ENCODE data around the gene RPL4.

RPL4 gene

GRCh38 chr15:66524838-66525237 lies 20.2 kb upstream of the RPL4 start:
- no peak for DNase-seq
- H2BK120ac ChIP-seq (ENCODE audit: insufficient read depth, low read length, poor library complexity): no peak overlapping the region
- no peaks in the 10 kb centered on the region for H3K4me1 ChIP-seq (ENCODE audit: control insufficient read depth in 1 of 2, insufficient read depth in 2 of 2, low read length in 2 of 2)
- no peak overlapping the region for H2BK12ac ChIP-seq (ENCODE audit: low read length)
- H3K14ac ChIP-seq (ENCODE audit: low read length): no peak overlapping the region
- peaks cover 16 to 23% of the 10 kb centered on the region in 2 experiments for H3K36me3 ChIP-seq (ENCODE audit: control insufficient read depth in 1 of 2, insufficient read depth in 2 of 2, low read length in 2 of 2)
- H3K9ac ChIP-seq (ENCODE audit: low read length): no peak overlapping the region
- H2AK5ac ChIP-seq (ENCODE audit: low read length): no peak overlapping the region
- H3K23ac ChIP-seq (ENCODE audit: low read length): no peak overlapping the region
- no peak overlapping the region for H4K91ac ChIP-seq (ENCODE audit: low read depth, low read length)
- H2BK5ac ChIP-seq (ENCODE audit: low read depth, low read length, poor library complexity): no peak overlapping the region
- H2AFZ ChIP-seq (ENCODE audit: insufficient read depth, low read length, poor library complexity): no peak overlapping the region
- H3K79me2 ChIP-seq (ENCODE audit: control insufficient read depth, insufficient read depth, low read length, poor library complexity): no peaks in the 10 kb centered on the region
- H3K9me3 ChIP-seq (ENCODE audit: insufficient read depth, low read depth, low read length): no peaks in the 10 kb centered on the region
- no peak overlapping the region for H4K12ac ChIP-seq (ENCODE audit: low read depth, low read length)
- WGBS (ENCODE audit: extremely low coverage, insufficient coverage, insufficient read length): no CpG with 5 or more reads among the region's 4 CpGs
- H3K4ac ChIP-seq (ENCODE audit: low read depth, low read length): no peak overlapping the region
- no peak overlapping the region for H3K4me3 ChIP-seq (ENCODE audit: low read depth, low read length)
- H3K27ac ChIP-seq (ENCODE audit: low read depth, low read length): no peak overlapping the region
- H3K4me2 ChIP-seq (ENCODE audit: low read length): no peak overlapping the region
- H4K8ac ChIP-seq (ENCODE audit: low read depth, low read length): no peak overlapping the region
- H3K79me1 ChIP-seq (ENCODE audit: low read length): no peaks in the 10 kb centered on the region
- no peaks in the 10 kb centered on the region for H3K27me3 ChIP-seq (ENCODE audit: insufficient read depth, low read length)
- no peak overlapping the region for H3K18ac ChIP-seq (ENCODE audit: low read length)

GRCh38 chr15:66523926-66524325 lies 19.3 kb upstream of the RPL4 start:
- Histone ChIP-seq H3K79me2 (ENCODE audit: control insufficient read depth, insufficient read depth, low read length, poor library complexity) (no peaks in the 10 kb centered on the region), H2BK120ac (ENCODE audit: insufficient read depth, low read length, poor library complexity) (no peak overlapping the region), H3K9me3 (ENCODE audit: insufficient read depth, low read depth, low read length) (no peaks in the 10 kb centered on the region), H3K9ac (ENCODE audit: low read length) (no peak overlapping the region), H3K18ac (ENCODE audit: low read length) (no peak overlapping the region), H4K91ac (ENCODE audit: low read depth, low read length) (no peak overlapping the region), H2BK5ac (ENCODE audit: low read depth, low read length, poor library complexity) (no peak overlapping the region), H3K14ac (ENCODE audit: low read length) (no peak overlapping the region), H3K79me1 (ENCODE audit: low read length) (no peaks in the 10 kb centered on the region), H3K27me3 (ENCODE audit: insufficient read depth, low read length) (no peaks in the 10 kb centered on the region), H3K4me3 (ENCODE audit: low read depth, low read length) (no peak overlapping the region), H3K4me2 (ENCODE audit: low read length) (no peak overlapping the region), H3K4ac (ENCODE audit: low read depth, low read length) (no peak overlapping the region), H3K23ac (ENCODE audit: low read length) (no peak overlapping the region), H3K36me3 (ENCODE audit: control insufficient read depth in 1 of 2, insufficient read depth in 2 of 2, low read length in 2 of 2) (peaks cover 14 to 23% of the 10 kb centered on the region in 2 experiments), H2AK5ac (ENCODE audit: low read length) (no peak overlapping the region), H4K12ac (ENCODE audit: low read depth, low read length) (no peak overlapping the region), H3K27ac (ENCODE audit: low read depth, low read length) (no peak overlapping the region), H2AFZ (ENCODE audit: insufficient read depth, low read length, poor library complexity) (no peak overlapping the region), H2BK12ac (ENCODE audit: low read length) (no peak overlapping the region), H3K4me1 (ENCODE audit: control insufficient read depth in 1 of 2, insufficient read depth in 2 of 2, low read length in 2 of 2) (no peaks in the 10 kb centered on the region), H4K8ac (ENCODE audit: low read depth, low read length) (no peak overlapping the region)
- WGBS (ENCODE audit: extremely low coverage, insufficient coverage, insufficient read length): no CpG with 5 or more reads among the region's 3 CpGs
- no peak for DNase-seq

DNA sequence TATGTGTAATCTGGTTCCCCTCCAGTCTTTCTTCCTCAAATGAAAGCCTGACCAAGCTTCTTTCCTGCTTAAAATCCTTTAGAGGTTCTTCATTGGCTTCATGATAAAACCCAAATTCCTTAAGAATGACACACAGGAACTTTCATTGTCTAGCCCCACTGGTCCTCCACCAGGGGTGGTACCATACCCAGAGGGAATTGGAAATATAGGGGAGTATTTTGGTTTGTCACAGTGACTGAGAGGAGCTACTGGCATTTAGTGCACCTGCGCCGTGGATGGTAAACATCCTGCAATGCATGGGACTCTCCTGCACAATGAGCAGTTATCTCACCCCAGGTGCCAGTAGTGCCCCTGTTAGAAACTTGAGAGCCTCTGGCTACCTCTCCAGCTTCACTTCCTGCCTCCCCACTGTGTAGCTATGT lies 11.3 kb upstream of the RPL4 start:
- Histone ChIP-seq H3K36me3 (ENCODE audit: control insufficient read depth in 1 of 2, insufficient read depth in 2 of 2, low read length in 2 of 2) (peaks cover 6 to 17% of the 10 kb centered on the region in 2 experiments), H2BK5ac (ENCODE audit: low read depth, low read length, poor library complexity) (no peak overlapping the region), H3K79me2 (ENCODE audit: control insufficient read depth, insufficient read depth, low read length, poor library complexity) (no peaks in the 10 kb centered on the region), H2AFZ (ENCODE audit: insufficient read depth, low read length, poor library complexity) (no peak overlapping the region), H2BK12ac (ENCODE audit: low read length) (no peak overlapping the region), H3K27ac (ENCODE audit: low read depth, low read length) (no peak overlapping the region), H3K4me2 (ENCODE audit: low read length) (no peak overlapping the region), H4K8ac (ENCODE audit: low read depth, low read length) (no peak overlapping the region), H3K4ac (ENCODE audit: low read depth, low read length) (no peak overlapping the region), H3K4me3 (ENCODE audit: low read depth, low read length) (no peak overlapping the region), H3K4me1 (ENCODE audit: control insufficient read depth in 1 of 2, insufficient read depth in 2 of 2, low read length in 2 of 2) (no peaks in the 10 kb centered on the region), H3K18ac (ENCODE audit: low read length) (no peak overlapping the region), H3K9me3 (ENCODE audit: insufficient read depth, low read depth, low read length) (no peaks in the 10 kb centered on the region), H3K9ac (ENCODE audit: low read length) (no peak overlapping the region), H3K79me1 (ENCODE audit: low read length) (no peaks in the 10 kb centered on the region), H3K14ac (ENCODE audit: low read length) (no peak overlapping the region), H2BK120ac (ENCODE audit: insufficient read depth, low read length, poor library complexity) (no peak overlapping the region), H3K27me3 (ENCODE audit: insufficient read depth, low read length) (no peaks in the 10 kb centered on the region), H2AK5ac (ENCODE audit: low read length) (no peak overlapping the region), H4K91ac (ENCODE audit: low read depth, low read length) (no peak overlapping the region), H3K23ac (ENCODE audit: low read length) (no peak overlapping the region), H4K12ac (ENCODE audit: low read depth, low read length) (no peak overlapping the region)
- no CpG with 5 or more reads among the region's 2 CpGs for WGBS (ENCODE audit: extremely low coverage, insufficient coverage, insufficient read length)
- DNase-seq: no peak

DNA sequence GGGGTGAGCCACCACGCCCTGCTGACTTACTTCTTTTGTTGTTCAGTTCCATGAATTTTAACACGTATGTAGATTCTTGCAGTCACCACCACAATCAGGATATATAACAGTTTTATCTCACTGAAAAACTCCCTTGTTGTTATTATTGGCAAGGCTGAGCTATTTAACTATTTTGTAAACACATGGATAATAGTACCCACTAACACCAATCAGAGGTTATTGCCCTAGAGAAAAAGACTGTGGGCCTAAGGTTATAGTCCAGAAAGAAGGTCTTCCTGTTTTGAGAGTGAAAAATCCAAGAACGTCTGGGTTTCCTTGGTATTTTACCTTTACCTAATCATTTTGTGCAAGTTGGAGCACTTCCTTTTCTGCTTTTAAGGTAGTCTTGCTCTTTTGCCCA lies 9.9 kb upstream of the RPL4 start:
- no peak overlapping the region for H2BK120ac ChIP-seq (ENCODE audit: insufficient read depth, low read length, poor library complexity)
- no peak overlapping the region for H3K4ac ChIP-seq (ENCODE audit: low read depth, low read length)
- H3K4me1 ChIP-seq (ENCODE audit: control insufficient read depth in 1 of 2, insufficient read depth in 2 of 2, low read length in 2 of 2): no peaks in the 10 kb centered on the region
- H3K27ac ChIP-seq (ENCODE audit: low read depth, low read length): no peak overlapping the region
- no CpG with 5 or more reads among the region's 3 CpGs for WGBS (ENCODE audit: extremely low coverage, insufficient coverage, insufficient read length)
- H3K4me3 ChIP-seq (ENCODE audit: low read depth, low read length): no peak overlapping the region
- DNase-seq: no peak
- H3K79me2 ChIP-seq (ENCODE audit: control insufficient read depth, insufficient read depth, low read length, poor library complexity): no peaks in the 10 kb centered on the region
- H3K36me3 ChIP-seq (ENCODE audit: control insufficient read depth in 1 of 2, insufficient read depth in 2 of 2, low read length in 2 of 2): peaks cover 2 to 13% of the 10 kb centered on the region in 2 experiments
- H2AFZ ChIP-seq (ENCODE audit: insufficient read depth, low read length, poor library complexity): no peak overlapping the region
- H4K91ac ChIP-seq (ENCODE audit: low read depth, low read length): no peak overlapping the region
- no peak overlapping the region for H4K8ac ChIP-seq (ENCODE audit: low read depth, low read length)
- H3K23ac ChIP-seq (ENCODE audit: low read length): no peak overlapping the region
- H3K9me3 ChIP-seq (ENCODE audit: insufficient read depth, low read depth, low read length): no peaks in the 10 kb centered on the region
- no peak overlapping the region for H3K14ac ChIP-seq (ENCODE audit: low read length)
- H3K4me2 ChIP-seq (ENCODE audit: low read length): no peak overlapping the region
- no peak overlapping the region for H2BK12ac ChIP-seq (ENCODE audit: low read length)
- no peaks in the 10 kb centered on the region for H3K79me1 ChIP-seq (ENCODE audit: low read length)
- H2AK5ac ChIP-seq (ENCODE audit: low read length): no peak overlapping the region
- H3K18ac ChIP-seq (ENCODE audit: low read length): no peak overlapping the region
- H3K27me3 ChIP-seq (ENCODE audit: insufficient read depth, low read length): no peaks in the 10 kb centered on the region
- no peak overlapping the region for H2BK5ac ChIP-seq (ENCODE audit: low read depth, low read length, poor library complexity)
- no peak overlapping the region for H3K9ac ChIP-seq (ENCODE audit: low read length)
- H4K12ac ChIP-seq (ENCODE audit: low read depth, low read length): no peak overlapping the region

All from trophoblast cell (in vitro differentiated cells and primary cell).